HL-60 (cell line): ENCODE results near the gene CAB39L.

ENCODE experiments used
- DNase-seq, 2 experiments: peaks; one replicate each; pipeline ENCODE4 v3.0.0-alpha.2; 2010 to 2020; ENCODE audit warnings: low read depth in 1 of 2, low spot score in 1 of 2
- H3K27ac ChIP-seq: fragments of 250-450 bp; sonication (Bioruptor Pico); replicated peaks from 2 replicates; pipeline ENCODE4 v1.5.1; 2020; ENCODE audit warnings: mild to moderate bottlenecking, moderate library complexity
- H3K27me3 ChIP-seq: fragments of 250-450 bp; sonication (Bioruptor Pico); 2 replicates; pipeline ENCODE4 v1.5.1; 2021; ENCODE audit warnings: mild to moderate bottlenecking, moderate library complexity; ENCODE audit not compliant: insufficient read depth, poor library complexity, severe bottlenecking
- H3K4me3 ChIP-seq: replicated peaks from 2 replicates; pipeline ENCODE4 v1.5.1; 2011; ENCODE audit warnings: mild to moderate bottlenecking, control low read depth, low read length; ENCODE audit not compliant: insufficient read depth
- GABPA ChIP-seq: IDR thresholded peaks from 2 replicates; pipeline ENCODE4 v1.6.1; 2012; ENCODE audit warnings: low read depth
- POLR2AphosphoS5 ChIP-seq: IDR thresholded peaks from 2 replicates; pipeline ENCODE4 v1.6.1; 2012; ENCODE audit warnings: low read depth
- SPI1 ChIP-seq: IDR thresholded peaks from 2 replicates; pipeline ENCODE4 v1.6.1; 2012; ENCODE audit warnings: low read depth, mild to moderate bottlenecking, borderline replicate concordance
- TF ChIP-seq, protein P1 (sequence below): IDR thresholded peaks from 2 replicates; pipeline ENCODE4 v1.6.1; 2012; ENCODE audit warnings: low read depth; ENCODE audit not compliant: insufficient replicate concordance
- TF ChIP-seq, protein P2 (sequence below): IDR thresholded peaks from one replicate; pipeline ENCODE4 v1.5.1; 2011; ENCODE audit warnings: low read length, control low read depth, inconsistent platforms; ENCODE audit not compliant: insufficient read depth

CAB39L gene

DNA sequence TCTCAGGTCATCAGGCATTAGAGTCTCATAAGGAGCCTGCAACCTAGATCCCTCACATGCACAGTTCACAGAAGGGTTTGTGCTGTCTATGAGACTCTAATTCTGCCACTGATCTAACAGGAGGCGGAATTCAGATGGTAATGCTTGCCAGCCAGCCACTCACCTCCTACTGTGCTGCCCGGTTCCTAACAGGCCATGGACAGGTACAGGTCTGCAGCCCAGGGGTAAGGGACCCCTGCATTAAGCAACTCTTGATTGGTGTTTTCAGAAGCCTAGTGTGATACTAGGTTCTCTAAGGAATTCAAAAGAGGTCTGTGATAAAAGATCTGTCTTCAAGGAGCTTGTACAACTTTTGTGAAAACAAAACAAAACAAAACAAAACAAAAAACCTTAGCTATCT, 31.1 kb downstream of the CAB39L start:
- no peak for DNase-seq
- no peak overlapping the region for H3K4me3 ChIP-seq
- TF ChIP-seq POLR2AphosphoS5 (no peak), SPI1 (no peak), GABPA (no peak)
- TF ChIP-seq, protein P1, sequence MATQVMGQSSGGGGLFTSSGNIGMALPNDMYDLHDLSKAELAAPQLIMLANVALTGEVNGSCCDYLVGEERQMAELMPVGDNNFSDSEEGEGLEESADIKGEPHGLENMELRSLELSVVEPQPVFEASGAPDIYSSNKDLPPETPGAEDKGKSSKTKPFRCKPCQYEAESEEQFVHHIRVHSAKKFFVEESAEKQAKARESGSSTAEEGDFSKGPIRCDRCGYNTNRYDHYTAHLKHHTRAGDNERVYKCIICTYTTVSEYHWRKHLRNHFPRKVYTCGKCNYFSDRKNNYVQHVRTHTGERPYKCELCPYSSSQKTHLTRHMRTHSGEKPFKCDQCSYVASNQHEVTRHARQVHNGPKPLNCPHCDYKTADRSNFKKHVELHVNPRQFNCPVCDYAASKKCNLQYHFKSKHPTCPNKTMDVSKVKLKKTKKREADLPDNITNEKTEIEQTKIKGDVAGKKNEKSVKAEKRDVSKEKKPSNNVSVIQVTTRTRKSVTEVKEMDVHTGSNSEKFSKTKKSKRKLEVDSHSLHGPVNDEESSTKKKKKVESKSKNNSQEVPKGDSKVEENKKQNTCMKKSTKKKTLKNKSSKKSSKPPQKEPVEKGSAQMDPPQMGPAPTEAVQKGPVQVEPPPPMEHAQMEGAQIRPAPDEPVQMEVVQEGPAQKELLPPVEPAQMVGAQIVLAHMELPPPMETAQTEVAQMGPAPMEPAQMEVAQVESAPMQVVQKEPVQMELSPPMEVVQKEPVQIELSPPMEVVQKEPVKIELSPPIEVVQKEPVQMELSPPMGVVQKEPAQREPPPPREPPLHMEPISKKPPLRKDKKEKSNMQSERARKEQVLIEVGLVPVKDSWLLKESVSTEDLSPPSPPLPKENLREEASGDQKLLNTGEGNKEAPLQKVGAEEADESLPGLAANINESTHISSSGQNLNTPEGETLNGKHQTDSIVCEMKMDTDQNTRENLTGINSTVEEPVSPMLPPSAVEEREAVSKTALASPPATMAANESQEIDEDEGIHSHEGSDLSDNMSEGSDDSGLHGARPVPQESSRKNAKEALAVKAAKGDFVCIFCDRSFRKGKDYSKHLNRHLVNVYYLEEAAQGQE: no peak
- TF ChIP-seq, protein P2, sequence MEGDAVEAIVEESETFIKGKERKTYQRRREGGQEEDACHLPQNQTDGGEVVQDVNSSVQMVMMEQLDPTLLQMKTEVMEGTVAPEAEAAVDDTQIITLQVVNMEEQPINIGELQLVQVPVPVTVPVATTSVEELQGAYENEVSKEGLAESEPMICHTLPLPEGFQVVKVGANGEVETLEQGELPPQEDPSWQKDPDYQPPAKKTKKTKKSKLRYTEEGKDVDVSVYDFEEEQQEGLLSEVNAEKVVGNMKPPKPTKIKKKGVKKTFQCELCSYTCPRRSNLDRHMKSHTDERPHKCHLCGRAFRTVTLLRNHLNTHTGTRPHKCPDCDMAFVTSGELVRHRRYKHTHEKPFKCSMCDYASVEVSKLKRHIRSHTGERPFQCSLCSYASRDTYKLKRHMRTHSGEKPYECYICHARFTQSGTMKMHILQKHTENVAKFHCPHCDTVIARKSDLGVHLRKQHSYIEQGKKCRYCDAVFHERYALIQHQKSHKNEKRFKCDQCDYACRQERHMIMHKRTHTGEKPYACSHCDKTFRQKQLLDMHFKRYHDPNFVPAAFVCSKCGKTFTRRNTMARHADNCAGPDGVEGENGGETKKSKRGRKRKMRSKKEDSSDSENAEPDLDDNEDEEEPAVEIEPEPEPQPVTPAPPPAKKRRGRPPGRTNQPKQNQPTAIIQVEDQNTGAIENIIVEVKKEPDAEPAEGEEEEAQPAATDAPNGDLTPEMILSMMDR: no peak
- no peaks in the 10 kb centered on the region for H3K27me3 ChIP-seq
- no peak overlapping the region for H3K27ac ChIP-seq

DNA sequence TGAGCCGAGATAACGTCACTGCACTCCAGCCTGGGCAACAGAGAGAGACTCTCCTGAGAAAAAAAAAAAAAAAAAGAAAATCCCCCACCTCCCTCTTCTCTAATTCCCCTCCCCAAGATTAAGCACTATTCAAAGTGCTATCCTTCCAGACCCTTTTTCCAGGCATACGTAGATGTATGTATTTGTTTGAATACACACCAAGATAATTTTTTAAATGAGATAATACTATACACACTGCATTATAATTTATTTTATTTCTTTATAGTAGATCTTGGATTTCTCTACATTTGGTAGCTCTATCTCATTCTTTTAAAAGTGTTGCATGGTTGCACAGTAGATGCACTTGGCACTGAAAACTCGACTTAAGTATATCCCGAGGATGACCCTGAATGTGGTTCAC, 32.5 kb downstream of the CAB39L start:
- no peak for DNase-seq
- Histone ChIP-seq H3K4me3 (no peak overlapping the region), H3K27ac (no peak overlapping the region), H3K27me3 (no peaks in the 10 kb centered on the region)
- TF ChIP-seq, protein P2: no peak
- no peak for TF ChIP-seq SPI1
- TF ChIP-seq GABPA: no peak
- TF ChIP-seq, protein P1: no peak
- no peak for TF ChIP-seq POLR2AphosphoS5

DNA sequence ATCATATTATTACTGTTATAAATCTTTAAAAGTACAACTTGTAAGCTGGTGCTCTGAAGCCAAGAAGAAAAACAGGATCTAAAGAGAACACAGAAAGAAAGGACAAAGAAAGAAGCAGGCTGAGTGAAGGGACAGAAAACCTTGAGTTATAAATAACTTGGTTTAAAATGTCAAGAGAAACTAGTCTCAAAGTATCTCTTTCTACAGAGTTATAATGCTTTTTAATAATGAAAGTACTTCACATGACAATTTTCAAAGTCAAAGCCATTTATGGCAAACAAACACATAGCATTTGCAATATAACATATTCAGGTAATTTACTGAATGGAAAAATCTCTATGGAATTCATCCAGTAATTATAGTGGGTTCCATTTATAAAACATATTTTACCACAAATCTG, 33.4 kb downstream of the CAB39L start:
- DNase-seq: no peak
- TF ChIP-seq GABPA: no peak
- TF ChIP-seq, protein P1: no peak
- TF ChIP-seq POLR2AphosphoS5: no peak
- TF ChIP-seq, protein P2: no peak
- TF ChIP-seq SPI1: no peak
- Histone ChIP-seq H3K27me3 (no peaks in the 10 kb centered on the region), H3K4me3 (no peak overlapping the region), H3K27ac (no peak overlapping the region)
